GM18907 (cell line): ENCODE data around the gene ATP8B2.

Experiments used
- ATAC-seq: cut with Tn5 transposase; IDR thresholded peaks from one replicate; pipeline ENCODE4 v1.9.1; 2021; ENCODE audit warnings: mild to moderate bottlenecking, moderate library complexity; ENCODE audit not compliant: unreplicated experiment

ATP8B2 gene

GRCh38 chr1:154386643-154387352, 61.5 kb downstream of the ATP8B2 start:
- peak; percentile 54 for ATAC-seq

GRCh38 chr1:154391086-154391770, 65.9 kb downstream of the ATP8B2 start:
- no peak for ATAC-seq

GRCh38 chr1:154398141-154398540, 72.8 kb downstream of the ATP8B2 start:
- ATAC-seq: no peak

- ATAC-seq: no peak
These were observed 73.4 kb downstream of the ATP8B2 start for GRCh38 chr1:154398678-154399077.

GRCh38 chr1:154400381-154400801, 75.1 kb downstream of the ATP8B2 start:
- ATAC-seq: no peak
